Thyroid gland (tissue), 4 donors: Measurements from ENCODE around the gene PPM1L. TPM values are rescaled to one million over a fixed set of nuclear protein-coding genes. Genes with fewer than 3 reads are reported as not detected.

Source experiments
- DNase-seq, 2 donors: peaks; one replicate each; pipeline ENCODE4 v3.0.0-alpha.2; 2019
- H3K27ac ChIP-seq, 3 donors: fragments of 200-600 bp; sonication (generic); 1 replicate in 2 of 3; 2 replicates in 1 of 3; pipeline ENCODE4 v1.5.1; 2016 to 2019; ENCODE audit warnings: mild to moderate bottlenecking in 1 of 3, moderate library complexity in 1 of 3
- H3K27me3 ChIP-seq: fragments of 200-600 bp; sonication (generic); one replicate; pipeline ENCODE4 v1.5.1; 2019
- H3K36me3 ChIP-seq, 2 donors: fragments of 200-600 bp; sonication (generic); one replicate each; pipeline ENCODE4 v1.5.1; 2016 to 2019
- H3K4me1 ChIP-seq, 2 donors: fragments of 200-600 bp; sonication (generic); one replicate each; pipeline ENCODE4 v1.5.1; 2017 to 2019
- H3K4me3 ChIP-seq, 3 donors: fragments of 200-600 bp; sonication (generic); replicated peaks in 1 of 3; 1 replicate in 2 of 3; 2 replicates in 1 of 3; pipeline ENCODE4 v1.5.1; 2016; ENCODE audit warnings: mild to moderate bottlenecking in 1 of 3
- H3K9me3 ChIP-seq: fragments of 200-600 bp; sonication (generic); one replicate; pipeline ENCODE4 v1.5.1; 2017
- POLR2A ChIP-seq, 2 donors: fragments of 450-650 bp; IDR thresholded peaks; one replicate each; pipeline ENCODE4 v1.6.1; 2017; ENCODE audit warnings: antibody characterized with exemption in 2 of 2, mild to moderate bottlenecking in 2 of 2, moderate library complexity in 1 of 2
- WGBS, 2 donors: methylation state at CpG; one replicate each; pipeline ENCODE4 v1.1.5; 2017; 5-methylcytosine and 5-hydroxymethylcytosine counted together
- intact Hi-C: fragments of 100-400 bp; cut with DNase I; formaldehyde crosslinking; loops from one replicate; pipeline ENCODE4 v1.15.1; 2023
- total RNA-seq, 4 donors: library from RNA; depleted of rRNA; stranded (reverse); fragments of >200 nt; gene quantifications; one replicate each; pipeline ENCODE4 v1.2.3, GENCODE V29; 2016
- TF ChIP-seq, protein P1 (sequence below), 6 experiments: fragments of 200-600 bp in 3 of 6; fragments of 450-650 bp in 3 of 6; sonication (generic) in 3 of 6; IDR thresholded peaks; one replicate each; pipeline ENCODE4 v1.5.1; 2016 to 2019; ENCODE audit warnings: antibody characterized with exemption in 6 of 6, mild to moderate bottlenecking in 2 of 6, inconsistent platforms in 1 of 6, moderate library complexity in 1 of 6

The PPM1L gene
- total RNA-seq, 4 donors from 2014 or later, result 47.2 to 77.4 (median 50.4) TPM

DNA sequence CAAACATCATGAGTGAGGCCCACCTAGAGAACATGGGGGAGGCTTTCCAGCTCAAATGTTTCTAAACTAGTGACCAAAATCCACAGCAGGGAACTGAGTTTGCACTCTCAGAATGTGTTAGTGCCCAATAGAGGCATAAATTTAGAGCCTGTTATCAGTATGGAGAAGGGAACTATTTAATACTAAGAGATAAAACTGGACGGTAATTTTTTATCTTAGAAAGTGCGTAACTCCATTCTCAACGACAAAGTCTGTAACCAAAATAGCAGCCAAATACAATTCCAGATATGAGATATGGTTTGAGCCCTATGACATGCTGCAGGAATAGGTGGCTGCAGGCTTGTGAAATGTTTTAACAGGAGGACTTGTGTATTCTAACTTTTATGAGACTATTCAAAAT is 345.6 kb downstream of the PPM1L start:
- Histone ChIP-seq H3K27me3 (no peaks in the 10 kb centered on the region), H3K36me3 (no peaks in the 10 kb centered on the region), H3K4me3 (no peak overlapping the region), H3K4me1 (peaks cover 16 to 44% of the 10 kb centered on the region in 2 donors), H3K27ac (peak overlapping the region; percentile 65 to 83 (median 83)), H3K9me3 (no peaks in the 10 kb centered on the region)
- WGBS, 2 donors, result 91 to 93% methylated on average over 3 of the region's 3 CpGs
- intact Hi-C loops, result loop anchor here (10.0 kb wide), 1 partner anchor 107 kb away; no protein-coding TSS in a partner anchor
- DNase-seq, result no peak
- TF ChIP-seq, protein P1, sequence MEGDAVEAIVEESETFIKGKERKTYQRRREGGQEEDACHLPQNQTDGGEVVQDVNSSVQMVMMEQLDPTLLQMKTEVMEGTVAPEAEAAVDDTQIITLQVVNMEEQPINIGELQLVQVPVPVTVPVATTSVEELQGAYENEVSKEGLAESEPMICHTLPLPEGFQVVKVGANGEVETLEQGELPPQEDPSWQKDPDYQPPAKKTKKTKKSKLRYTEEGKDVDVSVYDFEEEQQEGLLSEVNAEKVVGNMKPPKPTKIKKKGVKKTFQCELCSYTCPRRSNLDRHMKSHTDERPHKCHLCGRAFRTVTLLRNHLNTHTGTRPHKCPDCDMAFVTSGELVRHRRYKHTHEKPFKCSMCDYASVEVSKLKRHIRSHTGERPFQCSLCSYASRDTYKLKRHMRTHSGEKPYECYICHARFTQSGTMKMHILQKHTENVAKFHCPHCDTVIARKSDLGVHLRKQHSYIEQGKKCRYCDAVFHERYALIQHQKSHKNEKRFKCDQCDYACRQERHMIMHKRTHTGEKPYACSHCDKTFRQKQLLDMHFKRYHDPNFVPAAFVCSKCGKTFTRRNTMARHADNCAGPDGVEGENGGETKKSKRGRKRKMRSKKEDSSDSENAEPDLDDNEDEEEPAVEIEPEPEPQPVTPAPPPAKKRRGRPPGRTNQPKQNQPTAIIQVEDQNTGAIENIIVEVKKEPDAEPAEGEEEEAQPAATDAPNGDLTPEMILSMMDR (IDR thresholded peaks at IDR 0.05), result no peak
- no peak for TF ChIP-seq POLR2A (IDR thresholded peaks at IDR 0.05)

DNA sequence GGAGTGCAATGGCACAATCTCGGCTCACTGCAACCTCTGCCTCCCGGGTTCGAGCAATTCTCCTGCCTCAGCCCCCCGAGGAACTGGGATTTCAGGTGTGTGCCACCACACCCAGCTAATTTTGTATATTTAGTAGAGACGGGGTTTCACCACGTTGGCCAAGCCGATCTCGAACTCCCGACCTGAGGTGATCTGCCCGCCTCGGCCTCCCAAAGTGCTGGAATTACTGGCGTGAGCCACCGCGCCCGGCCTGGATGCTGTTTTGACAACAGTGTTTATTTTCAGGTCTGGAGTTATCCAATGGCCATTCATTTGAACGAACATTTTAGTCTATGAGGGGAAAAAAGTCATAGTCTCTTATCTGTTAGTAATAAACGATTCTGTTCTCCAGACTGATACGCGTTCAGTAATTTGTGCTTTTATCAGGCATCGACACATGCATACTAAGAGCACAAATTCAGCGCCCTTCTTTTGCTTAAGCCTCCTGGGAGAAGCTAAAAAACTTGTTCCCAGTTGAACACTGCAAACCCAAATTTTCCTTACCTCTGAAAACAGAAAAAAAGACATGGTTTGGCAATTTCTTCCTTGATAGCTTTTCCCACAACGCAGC is 347.9 kb downstream of the PPM1L start:
- no peak for DNase-seq
- Histone ChIP-seq H3K4me1 (peaks cover 16 to 35% of the 10 kb centered on the region in 2 donors), H3K27me3 (no peaks in the 10 kb centered on the region), H3K27ac (peak overlapping the region in 2 of 3 donors; percentile 72 to 86), H3K9me3 (no peaks in the 10 kb centered on the region), H3K4me3 (peak overlapping the region in 2 of 3 donors; percentile 77 to 78), H3K36me3 (no peaks in the 10 kb centered on the region)
- whole genome bisulfite sequencing, 2 donors, result 90 to 91% methylated on average over 22 of the region's 22 CpGs
- intact Hi-C loops, result loop anchor here (10.0 kb wide), 1 partner anchor 109 kb away; no protein-coding TSS in a partner anchor
- no peak for TF ChIP-seq POLR2A (IDR thresholded peaks at IDR 0.05)
- TF ChIP-seq, protein P1 (IDR thresholded peaks at IDR 0.05), result no peak

DNA sequence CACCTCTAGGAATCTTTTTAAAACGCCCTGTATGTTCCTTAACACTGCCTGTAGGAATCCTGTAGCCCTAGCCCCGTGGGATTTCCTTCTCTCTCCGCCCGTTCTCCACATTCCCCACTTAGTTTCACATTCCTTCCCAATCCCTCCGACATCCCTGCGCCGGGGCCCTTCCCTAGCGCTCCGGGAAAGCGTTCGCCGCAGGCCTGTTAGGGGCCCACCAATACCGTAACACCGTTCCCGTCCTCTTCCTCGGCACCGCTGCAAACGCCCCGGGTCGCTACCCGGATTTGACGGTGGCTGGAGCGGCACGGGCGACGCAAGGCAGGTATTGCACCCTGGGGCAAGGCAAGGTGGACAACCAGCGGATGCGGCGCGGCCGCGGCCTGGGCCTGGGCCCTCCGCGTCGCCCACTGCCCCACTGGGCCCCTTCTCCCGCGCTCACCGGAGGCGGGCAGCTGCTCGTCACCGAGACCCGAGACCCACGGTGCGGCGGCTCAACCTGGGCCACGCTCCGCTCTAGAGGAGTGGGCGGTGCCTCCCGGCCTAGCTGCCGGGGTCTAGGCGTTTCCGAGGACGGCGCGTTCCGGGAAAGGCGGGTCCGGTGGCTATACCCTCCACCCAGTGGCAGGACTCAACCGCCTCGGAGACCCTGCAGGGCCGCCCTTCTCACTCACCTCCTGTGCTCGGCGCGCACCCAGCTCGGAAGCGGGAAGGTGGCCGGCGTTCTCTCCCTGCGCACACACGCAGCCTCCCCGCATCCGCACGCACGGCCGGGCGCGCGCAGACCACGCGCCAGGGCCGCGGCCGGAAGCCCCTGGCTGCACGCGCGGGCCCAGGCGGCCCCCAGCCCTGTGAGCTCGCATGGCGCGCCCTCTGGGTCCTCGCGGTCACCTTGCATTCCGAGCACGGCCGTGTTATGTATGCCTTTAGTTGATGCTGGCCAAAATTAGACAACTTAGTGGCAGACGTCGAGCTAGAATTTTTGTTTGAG is 348.8 kb downstream of the PPM1L start, which contains the start of gene B3GALNT1:
TSS of gene B3GALNT1 (minus strand) at position 789 of the 991 bp plus-strand sequence. CDS start 18,595 bp downstream, outside the sequence.
- Histone ChIP-seq H3K4me1 (peaks cover 16 to 32% of the 10 kb centered on the region in 2 donors), H3K9me3 (no peaks in the 10 kb centered on the region), H3K36me3 (no peaks in the 10 kb centered on the region), H3K27me3 (no peaks in the 10 kb centered on the region), H3K27ac (peak within 1 kb of the TSS; percentile 68 to 86 (median 72)), H3K4me3 (peak within 1 kb of the TSS; percentile 59 to 78 (median 77))
- TF ChIP-seq, protein P1 (IDR thresholded peaks at IDR 0.05), result peak in 2 of 6 experiments; percentile 7 to 14
- peak in 1 of 2 donors; percentile 64 for TF ChIP-seq POLR2A (IDR thresholded peaks at IDR 0.05)
- DNase-seq, result peak; percentile 69 to 74
- intact Hi-C loops, result loop anchor here (10.0 kb wide), 1 partner anchor 110 kb away; no protein-coding TSS in a partner anchor
- 1 to 4% methylated on average over 29 to 56 of the region's 97 CpGs for WGBS, 2 donors

DNA sequence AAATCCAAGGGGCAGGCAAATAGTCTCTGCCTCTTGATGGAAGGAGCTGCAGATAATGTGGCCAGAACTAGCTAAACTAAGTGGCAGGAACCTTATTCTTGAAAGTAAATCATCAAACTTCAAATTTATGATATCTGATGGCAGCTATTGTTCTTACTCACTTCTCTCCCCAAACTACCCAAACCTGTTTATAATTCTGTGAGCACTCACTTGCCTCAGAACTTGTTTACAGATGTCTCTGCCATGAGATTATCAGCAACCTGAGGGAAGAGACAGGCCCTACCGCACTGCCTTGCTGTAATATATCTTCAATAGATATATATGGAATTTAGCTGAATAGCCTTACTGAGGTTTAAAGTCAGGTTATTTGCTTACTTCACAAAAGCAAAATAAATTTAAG is 351.3 kb downstream of the PPM1L start:
- DNase-seq, result no peak
- TF ChIP-seq POLR2A (IDR thresholded peaks at IDR 0.05), result no peak
- TF ChIP-seq, protein P1 (IDR thresholded peaks at IDR 0.05), result no peak

More for the DNA sequence above, 351.3 kb downstream of the PPM1L start:
- no peaks in the 10 kb centered on the region for H3K36me3 ChIP-seq
- no peak overlapping the region for H3K4me3 ChIP-seq
- H3K27me3 ChIP-seq, result no peaks in the 10 kb centered on the region
- intact Hi-C loops, result loop anchor here (10.0 kb wide), 1 partner anchor 113 kb away; no protein-coding TSS in a partner anchor
- H3K4me1 ChIP-seq, result peaks cover 6 to 11% of the 10 kb centered on the region in 2 donors
- H3K27ac ChIP-seq, result no peak overlapping the region
- H3K9me3 ChIP-seq, result no peaks in the 10 kb centered on the region
- WGBS, 2 donors, result 97 to 100% methylated on average over 1 of the region's 1 CpG
